ENCODE measurements around the gene DNAH1. TPM values are rescaled to one million over a fixed set of nuclear protein-coding genes. Genes with fewer than 3 reads are reported as not detected.

DNAH1 gene
- total RNA-seq, 1 donor from 2014 or later = 1.3 TPM

GRCh38 chr3:52385157-52385556 lies 69.0 kb downstream of the DNAH1 start:
- DNase-seq (ENCODE audit: low read depth, low spot score) = no peak

GRCh38 chr3:52387481-52387880 lies 71.4 kb downstream of the DNAH1 start:
- no peak for DNase-seq (ENCODE audit: low read depth, low spot score)

GRCh38 chr3:52388348-52388821 lies 72.3 kb downstream of the DNAH1 start:
- DNase-seq (ENCODE audit: low read depth, low spot score) = no peak

- no peak for DNase-seq (ENCODE audit: low read depth, low spot score)
Measured at GRCh38 chr3:52388933-52389332, 72.8 kb downstream of the DNAH1 start.

GRCh38 chr3:52391096-52391495 lies 75.0 kb downstream of the DNAH1 start:
- no peak for DNase-seq (ENCODE audit: low read depth, low spot score)

- DNase-seq (ENCODE audit: low read depth, low spot score) = no peak
Measured at GRCh38 chr3:52392216-52392930, 76.3 kb downstream of the DNAH1 start.

GRCh38 chr3:52393131-52393807 lies 77.2 kb downstream of the DNAH1 start:
- DNase-seq (ENCODE audit: low read depth, low spot score) = no peak

GRCh38 chr3:52393959-52394670 lies 78.0 kb downstream of the DNAH1 start:
- DNase-seq (ENCODE audit: low read depth, low spot score) = no peak

- DNase-seq (ENCODE audit: low read depth, low spot score) = no peak
Measured at GRCh38 chr3:52394751-52395502, 78.8 kb downstream of the DNAH1 start.

GRCh38 chr3:52395503-52395865 lies 79.4 kb downstream of the DNAH1 start:
- no peak for DNase-seq (ENCODE audit: low read depth, low spot score)

- DNase-seq (ENCODE audit: low read depth, low spot score) = no peak
Measured at GRCh38 chr3:52396011-52396906, 80.1 kb downstream of the DNAH1 start.

GRCh38 chr3:52396907-52397591 lies 80.9 kb downstream of the DNAH1 start:
- no peak for DNase-seq (ENCODE audit: low read depth, low spot score)

- DNase-seq (ENCODE audit: low read depth, low spot score) = no peak
Measured at GRCh38 chr3:52397676-52398399, 81.7 kb downstream of the DNAH1 start.

- no peak for DNase-seq (ENCODE audit: low read depth, low spot score)
Measured at GRCh38 chr3:52398670-52399081, 82.6 kb downstream of the DNAH1 start.

GRCh38 chr3:52399131-52399530 lies 83.0 kb downstream of the DNAH1 start:
- DNase-seq (ENCODE audit: low read depth, low spot score) = no peak

- no peak for DNase-seq (ENCODE audit: low read depth, low spot score)
Measured at GRCh38 chr3:52399593-52399992, 83.5 kb downstream of the DNAH1 start.

- no peak for DNase-seq (ENCODE audit: low read depth, low spot score)
Measured at GRCh38 chr3:52400275-52400793, 84.2 kb downstream of the DNAH1 start.

- DNase-seq (ENCODE audit: low read depth, low spot score) = no peak
Measured at GRCh38 chr3:52401021-52401420, 84.9 kb downstream of the DNAH1 start.

GRCh38 chr3:52401551-52401950 lies 85.4 kb downstream of the DNAH1 start:
- DNase-seq (ENCODE audit: low read depth, low spot score) = no peak

All from pulmonary artery endothelial cell (primary cell).